GM12872 (cell line): ENCODE measurements around the gene UPB1.

Experiments
- TF ChIP-seq, protein P1 (sequence below): IDR thresholded peaks from 3 replicates; pipeline ENCODE4 v1.5.1; 2011; ENCODE audit warnings: low read depth, mild to moderate bottlenecking, low read length, moderate library complexity; ENCODE audit not compliant: insufficient read depth

UPB1 gene

DNA sequence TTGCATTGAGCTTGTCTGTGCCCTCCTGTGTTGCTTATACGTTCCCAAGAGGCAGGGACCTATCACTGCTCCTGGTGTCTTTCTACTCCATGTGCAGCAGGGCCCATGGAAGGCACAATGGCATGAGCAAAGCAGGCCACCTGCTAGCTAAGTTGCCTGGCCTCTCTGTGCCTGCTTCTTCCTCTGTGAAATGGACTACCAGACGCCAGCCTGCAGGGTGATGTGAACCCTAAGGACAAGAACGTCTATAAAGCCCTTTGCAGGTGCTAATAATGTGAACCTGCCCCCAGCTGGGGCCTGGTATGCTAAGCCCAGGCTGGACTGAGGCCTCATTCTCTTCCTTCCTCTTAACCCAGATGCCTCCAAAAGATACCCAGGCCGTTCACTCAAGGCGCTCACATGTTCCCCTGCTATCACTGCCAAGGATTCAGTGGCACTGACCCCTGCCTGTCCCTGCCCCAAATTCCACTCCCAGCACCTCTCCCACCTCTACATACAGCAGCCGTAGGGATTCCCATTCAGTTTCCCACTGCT is 55.8 kb downstream of the UPB1 start:
- TF ChIP-seq, protein P1, sequence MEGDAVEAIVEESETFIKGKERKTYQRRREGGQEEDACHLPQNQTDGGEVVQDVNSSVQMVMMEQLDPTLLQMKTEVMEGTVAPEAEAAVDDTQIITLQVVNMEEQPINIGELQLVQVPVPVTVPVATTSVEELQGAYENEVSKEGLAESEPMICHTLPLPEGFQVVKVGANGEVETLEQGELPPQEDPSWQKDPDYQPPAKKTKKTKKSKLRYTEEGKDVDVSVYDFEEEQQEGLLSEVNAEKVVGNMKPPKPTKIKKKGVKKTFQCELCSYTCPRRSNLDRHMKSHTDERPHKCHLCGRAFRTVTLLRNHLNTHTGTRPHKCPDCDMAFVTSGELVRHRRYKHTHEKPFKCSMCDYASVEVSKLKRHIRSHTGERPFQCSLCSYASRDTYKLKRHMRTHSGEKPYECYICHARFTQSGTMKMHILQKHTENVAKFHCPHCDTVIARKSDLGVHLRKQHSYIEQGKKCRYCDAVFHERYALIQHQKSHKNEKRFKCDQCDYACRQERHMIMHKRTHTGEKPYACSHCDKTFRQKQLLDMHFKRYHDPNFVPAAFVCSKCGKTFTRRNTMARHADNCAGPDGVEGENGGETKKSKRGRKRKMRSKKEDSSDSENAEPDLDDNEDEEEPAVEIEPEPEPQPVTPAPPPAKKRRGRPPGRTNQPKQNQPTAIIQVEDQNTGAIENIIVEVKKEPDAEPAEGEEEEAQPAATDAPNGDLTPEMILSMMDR = no peak

DNA sequence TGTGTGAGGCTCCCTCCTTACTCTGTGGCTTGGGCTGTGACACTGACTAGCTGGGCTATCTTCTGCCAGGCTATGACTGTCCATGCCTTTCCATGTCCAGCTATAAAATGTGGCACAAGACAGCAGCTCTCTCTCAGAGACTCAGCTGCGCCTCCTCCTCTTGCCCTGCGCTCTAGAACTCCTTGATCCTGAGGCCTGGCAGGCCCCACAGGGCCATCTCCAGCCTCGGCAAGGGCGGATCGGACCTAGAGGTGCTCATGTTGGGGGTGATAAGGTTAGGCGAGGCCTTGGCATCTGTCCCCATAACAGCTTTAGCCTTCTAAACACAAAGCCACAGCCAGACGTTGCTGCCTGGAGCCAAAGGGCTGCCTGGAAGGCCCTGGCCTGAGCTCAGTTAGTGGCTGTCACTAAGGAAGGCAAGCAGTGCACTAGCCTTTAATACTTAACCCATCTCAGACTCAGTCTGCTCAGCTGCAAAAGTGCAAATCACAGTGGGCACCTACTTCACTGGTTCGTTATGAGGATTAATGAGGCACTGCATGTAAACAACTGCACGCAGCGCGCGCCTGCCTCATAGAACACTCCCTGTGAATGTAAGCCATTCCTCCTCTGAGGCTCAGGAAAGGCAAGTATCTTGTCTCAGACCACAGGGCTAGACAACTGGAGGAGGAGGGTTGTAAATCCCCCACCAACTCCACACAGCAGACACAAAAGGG is 58.6 kb downstream of the UPB1 start:
- TF ChIP-seq, protein P1 = no peak

DNA sequence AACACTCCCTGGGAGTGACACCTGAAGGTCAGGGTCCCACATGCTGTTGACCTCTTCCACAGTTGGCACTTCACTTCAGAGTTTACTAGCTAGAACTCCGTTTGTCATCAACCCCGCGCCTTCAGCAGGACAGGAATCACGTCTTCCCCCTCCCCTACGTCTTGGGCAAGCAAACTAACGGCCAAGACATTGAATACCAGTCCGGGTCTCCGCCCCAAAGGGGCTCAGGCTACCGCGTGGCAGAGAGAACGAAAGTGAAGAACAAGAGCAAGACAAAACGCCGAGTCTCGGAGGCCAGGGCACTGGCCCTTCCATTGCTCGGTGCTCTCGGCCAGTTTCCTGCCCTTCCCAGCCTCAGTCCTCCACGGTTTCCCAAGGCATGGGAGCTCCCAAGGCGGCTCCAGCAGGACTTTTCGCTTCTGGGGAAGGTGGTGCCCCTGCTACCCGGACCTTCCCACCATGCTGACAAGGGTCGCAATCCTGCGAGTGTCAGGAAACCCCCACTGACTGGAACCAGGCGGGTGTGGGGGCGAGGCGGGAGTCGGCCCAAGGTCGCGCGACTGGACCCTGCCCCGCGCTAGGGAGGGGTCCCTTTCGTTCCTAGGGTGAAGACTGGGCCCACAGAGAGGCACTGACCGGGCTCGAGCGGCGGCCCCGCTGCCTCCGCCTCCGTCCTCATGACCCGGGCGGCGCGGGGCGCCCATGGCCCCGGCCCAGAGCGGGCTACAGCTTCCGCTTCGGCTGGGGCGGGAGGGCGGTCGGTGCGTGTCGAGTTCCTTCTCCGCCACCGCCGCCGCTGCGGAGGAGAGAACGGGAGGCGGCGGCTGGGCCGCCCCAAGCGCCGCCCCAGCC is 59.4 kb downstream of the UPB1 start, which contains the start of gene GUCD1:
Gene GUCD1, minus strand, starts transcription at position 826 of the 852 bp plus-strand sequence. Its CDS starts 147 bp downstream, at position 679.
- TF ChIP-seq, protein P1 = no peak

DNA sequence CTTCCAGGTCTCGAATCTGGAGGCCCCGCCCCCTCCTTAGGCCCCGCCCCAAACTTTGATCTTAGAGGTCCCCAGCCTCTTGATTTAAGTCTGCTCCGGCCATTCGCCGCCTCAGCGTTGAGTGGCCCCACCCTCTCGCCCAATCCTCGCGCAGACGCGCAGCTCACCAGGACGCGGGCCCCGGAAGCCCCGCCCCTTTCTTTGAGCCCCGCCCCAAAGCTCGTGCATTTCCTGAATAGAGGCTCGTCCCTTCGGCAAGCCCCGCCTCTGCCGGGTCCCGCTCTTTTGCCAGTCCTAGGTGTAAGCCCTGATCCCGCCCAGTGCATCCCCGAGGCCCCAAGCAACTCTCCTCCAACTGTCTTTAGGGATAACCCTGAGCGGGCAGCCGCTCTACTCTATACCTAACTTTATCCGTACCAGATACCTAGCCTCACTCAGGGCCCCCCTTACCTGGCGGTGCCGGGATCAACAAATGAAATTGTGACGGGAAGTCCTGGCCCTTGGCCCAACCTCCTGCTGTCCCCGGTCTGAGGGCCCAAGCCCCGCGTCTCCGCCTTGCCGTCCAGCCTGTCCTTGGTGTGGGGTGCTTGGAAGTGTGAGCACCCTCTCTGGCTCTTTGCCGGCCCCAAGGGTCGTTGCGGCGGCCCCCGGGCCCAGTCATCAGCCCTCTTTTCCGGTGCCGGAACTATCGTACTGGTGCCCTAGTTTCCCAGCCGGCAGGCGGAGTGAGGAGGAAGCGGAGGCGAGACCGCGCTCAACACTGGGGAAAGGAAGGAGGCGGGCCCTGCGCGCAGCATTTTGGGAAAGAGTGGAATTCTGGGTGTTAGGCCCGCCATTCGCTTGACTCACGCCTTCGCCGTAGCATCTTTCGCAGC is 60.3 kb downstream of the UPB1 start, which contains the start of gene SNRPD3:
Gene SNRPD3, plus strand, starts transcription at position 835 of the 875 bp plus-strand sequence. CDS start 1,676 bp downstream, outside the sequence.
- TF ChIP-seq, protein P1 = no peak

DNA sequence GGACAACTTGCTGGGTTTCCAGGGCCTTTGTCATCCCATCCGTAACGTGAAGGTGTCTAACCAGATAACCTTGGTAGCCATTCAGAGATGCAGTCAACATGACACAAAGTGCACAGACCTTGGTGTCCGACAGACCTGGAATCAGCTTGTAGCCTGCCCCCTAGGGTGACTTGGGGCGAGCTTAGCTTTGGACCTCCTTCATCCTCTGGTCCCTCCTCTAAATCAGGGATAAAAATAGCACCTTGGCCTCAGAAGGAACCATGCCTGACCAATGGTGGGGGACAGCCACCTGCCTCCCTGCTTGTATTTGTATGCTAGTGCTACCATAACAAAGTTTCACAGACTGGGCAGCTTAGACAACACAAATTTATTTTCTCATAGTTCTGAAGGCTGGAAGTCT is 64.3 kb downstream of the UPB1 start:
- TF ChIP-seq, protein P1 = no peak

DNA sequence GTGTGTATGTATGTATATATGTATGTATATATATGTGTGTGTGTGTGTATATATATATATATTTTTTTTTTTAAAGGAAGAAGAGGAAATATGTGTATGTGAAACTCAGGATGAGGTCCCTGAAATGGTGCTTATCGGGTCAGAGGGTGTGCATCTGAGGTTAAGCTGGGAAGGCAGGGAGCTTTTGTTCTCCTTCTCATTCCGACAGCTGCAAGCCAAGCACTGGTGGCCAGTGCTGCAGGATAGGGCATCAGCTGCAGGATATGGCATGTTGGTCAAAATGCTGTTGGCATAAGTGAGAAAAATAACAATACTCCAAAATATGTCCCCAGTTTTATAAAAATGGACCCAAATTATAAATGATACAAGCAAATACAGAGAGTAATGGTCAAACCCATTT is 68.1 kb downstream of the UPB1 start:
- TF ChIP-seq, protein P1 = no peak
